HG02642 (cell line): ENCODE results near the gene LBHD2.

Experiments used
- ATAC-seq: cut with Tn5 transposase; IDR thresholded peaks from one replicate; pipeline ENCODE4 v1.9.1; 2021; ENCODE audit warnings: mild to moderate bottlenecking; ENCODE audit not compliant: unreplicated experiment, poor library complexity

LBHD2 gene

GRCh38 chr14:103089386-103090335, 5.7 kb downstream of the LBHD2 start:
- ATAC-seq: no peak

- ATAC-seq: no peak
Observed at GRCh38 chr14:103090481-103091020, 6.5 kb downstream of the LBHD2 start.

GRCh38 chr14:103091041-103091882, 7.3 kb downstream of the LBHD2 start:
- peak; percentile 64 for ATAC-seq

- ATAC-seq: no peak
Observed at GRCh38 chr14:103091883-103092222, 7.8 kb downstream of the LBHD2 start.

GRCh38 chr14:103093856-103094405, 9.9 kb downstream of the LBHD2 start:
- ATAC-seq: no peak

- no peak for ATAC-seq
Observed at GRCh38 chr14:103094406-103095209, 10.6 kb downstream of the LBHD2 start, which contains the start of gene EXOC3L4. Gene EXOC3L4, plus strand, starts transcription at chr14:103094725. Its CDS starts 5,495 bp downstream, at chr14:103100220.

GRCh38 chr14:103095210-103095778, 11.3 kb downstream of the LBHD2 start:
- ATAC-seq: no peak

GRCh38 chr14:103096387-103096786, 12.4 kb downstream of the LBHD2 start:
- ATAC-seq: no peak

GRCh38 chr14:103097244-103097993, 13.4 kb downstream of the LBHD2 start:
- no peak for ATAC-seq

- ATAC-seq: no peak
Observed at GRCh38 chr14:103097994-103098957, 14.3 kb downstream of the LBHD2 start.

GRCh38 chr14:103099081-103099732, 15.2 kb downstream of the LBHD2 start:
- ATAC-seq: no peak

GRCh38 chr14:103099733-103100280, 15.8 kb downstream of the LBHD2 start:
- ATAC-seq: no peak

GRCh38 chr14:103100281-103101121, 16.5 kb downstream of the LBHD2 start:
- no peak for ATAC-seq

- ATAC-seq: no peak
Observed at GRCh38 chr14:103101257-103101962, 17.4 kb downstream of the LBHD2 start.

GRCh38 chr14:103101963-103102688, 18.1 kb downstream of the LBHD2 start:
- no peak for ATAC-seq
